ENCODE results near the gene TMEM51.

TMEM51 gene

DNA sequence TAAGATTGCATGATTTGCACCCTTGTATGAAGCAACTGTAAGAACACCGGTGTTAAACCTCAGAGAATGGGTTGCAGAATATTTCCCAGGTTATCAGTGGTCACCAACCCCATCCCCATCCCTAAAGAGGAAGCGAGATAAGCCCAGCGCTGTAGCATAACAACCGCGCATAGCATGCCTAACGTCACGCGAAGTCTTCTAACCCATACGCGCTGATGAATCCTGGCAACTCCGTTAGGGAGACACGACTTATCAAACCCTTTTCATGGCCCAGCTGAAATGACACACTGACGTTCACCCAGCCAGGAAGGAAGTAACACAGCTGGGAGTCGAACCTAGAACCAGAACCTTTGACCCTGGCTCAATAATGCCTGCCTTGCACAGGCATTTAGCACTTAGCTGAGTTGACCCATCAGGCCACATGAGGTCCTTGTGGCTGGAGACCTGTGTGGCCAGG is 24.2 kb downstream of the TMEM51 start:
- no peak for DNase-seq (ENCODE audit: low read depth)

DNA sequence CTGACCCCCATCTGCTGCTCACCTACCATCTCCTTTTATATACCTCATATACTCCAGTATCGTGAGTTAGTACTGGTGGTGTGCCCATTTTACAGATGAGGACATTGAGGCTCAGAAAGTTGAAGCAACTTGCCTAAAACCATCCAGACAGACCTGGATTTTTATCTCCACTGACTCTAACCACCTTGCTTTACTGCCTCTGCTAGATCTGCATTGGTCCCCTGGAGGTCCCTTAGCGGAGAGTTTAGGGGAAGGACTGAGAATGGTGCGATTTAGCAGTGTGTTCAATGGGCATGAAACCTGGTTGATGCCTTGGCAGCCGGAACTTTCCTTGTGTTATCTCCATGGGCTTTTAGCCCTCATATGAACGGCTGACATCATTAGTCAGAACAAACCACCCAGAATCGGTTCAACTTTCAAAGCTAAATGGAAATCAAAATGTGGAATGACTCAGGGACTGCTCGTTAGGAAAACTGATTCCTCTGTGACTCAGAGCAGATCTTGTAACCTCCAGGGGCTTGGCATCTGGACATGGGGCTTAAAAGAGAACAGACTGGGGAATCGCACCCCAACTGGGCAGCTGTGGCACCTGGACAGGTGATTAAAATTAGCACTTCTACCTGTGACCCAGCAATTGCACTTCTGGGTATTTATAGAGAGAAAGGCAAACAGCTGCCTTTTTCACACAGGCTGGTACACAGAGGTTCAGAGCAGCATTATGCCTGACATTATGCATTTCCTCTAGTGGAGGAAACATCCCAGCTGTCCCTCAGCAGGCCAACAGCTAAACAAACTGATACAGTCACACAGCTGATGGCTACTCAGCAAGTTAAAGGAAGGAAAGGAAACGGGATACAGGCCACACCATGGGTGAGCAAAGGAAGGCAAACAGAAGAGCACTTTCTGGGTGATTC is 25.3 kb downstream of the TMEM51 start:
- no peak for DNase-seq (ENCODE audit: low read depth)

DNA sequence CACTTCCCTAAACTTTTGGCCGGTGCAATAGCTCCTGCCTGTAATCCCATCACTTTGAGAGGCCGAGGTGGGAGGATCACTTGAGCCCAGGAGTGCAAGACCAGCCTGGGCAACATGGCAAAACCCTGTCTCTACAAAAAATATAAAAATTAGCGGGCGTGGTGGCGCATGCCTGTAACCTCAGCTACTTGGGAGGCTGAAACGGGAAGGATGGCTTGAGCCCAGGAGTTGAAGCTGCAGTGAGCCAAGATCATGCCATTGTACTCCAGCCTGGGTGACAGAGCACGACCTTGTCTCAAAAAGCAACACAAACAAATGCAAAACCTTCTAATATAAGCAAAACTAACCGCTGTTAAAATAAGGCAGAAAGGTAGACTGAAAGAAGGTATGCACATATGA is 25.9 kb downstream of the TMEM51 start:
- no peak for DNase-seq (ENCODE audit: low read depth)

DNA sequence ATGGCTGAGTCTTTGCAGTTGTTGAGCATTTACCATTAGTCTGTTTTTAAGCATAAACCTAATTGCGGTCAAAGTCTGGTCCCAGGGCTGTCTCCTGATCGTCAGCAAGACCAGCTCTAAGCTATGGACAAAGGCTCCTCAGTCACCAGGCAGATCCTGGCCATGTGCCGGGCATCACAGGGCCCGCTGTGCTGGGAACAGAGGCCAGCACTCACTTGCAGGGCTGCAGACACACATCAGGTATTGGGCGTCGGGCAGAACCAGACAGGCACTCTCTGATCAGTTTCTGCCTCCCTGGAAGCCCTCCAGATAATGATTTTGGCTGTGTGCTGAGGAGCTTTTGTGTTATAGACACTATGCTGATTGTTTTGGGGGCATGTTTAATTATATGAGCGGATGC is 26.6 kb downstream of the TMEM51 start:
- no peak for DNase-seq (ENCODE audit: low read depth)

DNA sequence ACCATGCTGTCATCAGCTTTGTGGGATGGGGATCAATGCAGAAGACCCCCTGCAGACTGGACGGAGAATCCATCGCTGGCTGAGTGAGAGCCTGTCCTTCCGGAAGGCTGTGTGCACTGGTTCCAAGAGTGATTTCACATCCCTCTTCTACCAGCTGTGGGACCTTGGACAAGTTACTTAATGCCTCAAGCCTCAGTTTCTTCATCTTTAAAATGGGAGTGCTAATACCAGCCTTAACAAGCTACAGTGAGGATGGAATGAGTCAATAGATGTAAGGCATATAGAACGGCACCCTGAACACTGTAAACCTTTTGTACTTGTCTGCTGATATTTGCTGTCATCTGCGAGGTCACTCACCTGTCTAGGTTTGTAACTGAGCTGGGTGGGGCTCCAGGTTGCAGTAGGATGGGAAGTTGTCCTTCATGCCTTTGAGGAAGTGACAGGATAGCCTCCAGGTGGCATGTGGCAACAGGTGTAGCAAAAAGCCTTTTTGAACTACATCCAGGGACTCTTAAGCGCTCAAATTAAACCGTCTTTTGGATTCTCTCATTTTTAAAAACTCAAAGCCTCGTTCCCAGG is 27.5 kb downstream of the TMEM51 start:
- DNase-seq (ENCODE audit: low read depth) = no peak

DNA sequence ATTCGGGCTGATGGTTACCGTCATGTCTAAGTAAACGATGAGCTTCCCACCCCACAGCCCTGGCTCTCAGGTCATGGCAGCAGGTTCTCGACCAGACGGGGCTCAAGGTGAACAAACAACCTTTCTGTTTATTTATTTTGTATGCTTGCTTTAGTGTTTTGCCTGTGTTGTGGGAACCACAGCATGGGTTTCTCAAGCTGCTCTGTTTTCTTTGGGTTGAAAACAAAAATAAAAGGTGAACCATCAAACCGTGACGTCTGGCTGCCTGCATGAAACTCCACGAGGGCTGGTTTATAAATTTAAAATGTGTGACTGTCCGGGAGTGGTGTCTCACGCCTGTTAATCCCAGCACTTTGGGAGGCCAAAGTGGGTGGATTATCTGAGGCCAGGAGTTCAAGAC is 28.0 kb downstream of the TMEM51 start:
- no peak for DNase-seq (ENCODE audit: low read depth)

GRCh38 chr1:15184436-15185241 is 31.1 kb downstream of the TMEM51 start:
- no peak for DNase-seq (ENCODE audit: low read depth)

- no peak for DNase-seq (ENCODE audit: low read depth)
Measured at GRCh38 chr1:15185617-15186016, 32.1 kb downstream of the TMEM51 start.

DNA sequence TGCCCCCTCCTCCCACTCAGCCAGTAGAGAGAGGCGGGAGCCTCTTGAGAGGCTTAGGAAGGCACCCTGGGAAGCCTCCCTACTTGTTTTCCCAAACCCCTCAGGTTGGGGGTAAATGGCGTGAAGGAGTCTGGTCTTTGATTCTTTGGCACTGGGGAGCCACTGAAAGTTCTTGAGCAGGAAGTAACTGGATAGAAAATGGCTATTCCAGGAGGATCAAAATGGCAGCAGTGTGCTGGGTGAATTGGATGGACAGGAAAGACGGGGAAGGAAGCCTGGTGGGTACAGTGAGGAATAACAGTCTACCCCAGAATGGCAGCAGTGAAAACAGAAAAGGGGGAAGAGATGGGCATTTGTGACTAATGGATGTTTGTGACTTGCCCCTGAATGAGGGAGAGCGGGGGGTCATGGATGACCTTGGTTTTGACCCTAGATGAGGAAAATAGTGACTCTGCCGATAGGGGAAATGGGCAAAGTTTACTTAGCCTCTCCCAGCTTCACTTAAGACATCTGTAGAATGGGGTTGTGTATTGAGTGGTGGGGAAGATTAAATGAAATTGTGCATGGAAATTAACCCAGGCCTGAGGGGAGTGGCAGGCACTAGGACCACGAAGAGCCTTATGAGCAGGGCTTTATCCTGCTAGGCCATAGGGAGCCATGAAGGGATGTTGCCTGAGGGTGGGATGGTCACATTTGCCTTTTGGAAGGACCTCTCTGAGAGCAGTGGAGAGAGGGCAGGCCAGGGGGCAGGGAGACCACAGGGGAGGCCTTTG is 32.7 kb downstream of the TMEM51 start:
- no peak for DNase-seq (ENCODE audit: low read depth)

DNA sequence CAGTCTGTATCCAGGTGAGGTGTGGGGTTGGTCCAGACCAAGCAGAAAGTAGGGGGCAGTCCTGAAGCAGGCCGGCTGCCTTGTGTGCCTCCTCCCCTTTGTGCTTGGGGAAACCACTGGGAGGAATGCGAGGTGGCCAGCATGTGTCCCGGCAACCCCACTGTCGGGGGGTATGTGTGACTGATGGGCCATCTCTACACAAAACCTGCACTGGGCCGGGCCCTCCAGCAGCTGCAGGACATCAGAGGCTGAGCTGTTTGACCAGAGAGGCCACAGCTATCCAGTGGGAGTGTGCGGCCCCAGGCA is 33.3 kb downstream of the TMEM51 start:
- DNase-seq (ENCODE audit: low read depth) = no peak

- no peak for DNase-seq (ENCODE audit: low read depth)
Measured at GRCh38 chr1:15187175-15188129, 33.9 kb downstream of the TMEM51 start.

- DNase-seq (ENCODE audit: low read depth) = no peak
Measured at GRCh38 chr1:15188130-15188524, 34.6 kb downstream of the TMEM51 start.

DNA sequence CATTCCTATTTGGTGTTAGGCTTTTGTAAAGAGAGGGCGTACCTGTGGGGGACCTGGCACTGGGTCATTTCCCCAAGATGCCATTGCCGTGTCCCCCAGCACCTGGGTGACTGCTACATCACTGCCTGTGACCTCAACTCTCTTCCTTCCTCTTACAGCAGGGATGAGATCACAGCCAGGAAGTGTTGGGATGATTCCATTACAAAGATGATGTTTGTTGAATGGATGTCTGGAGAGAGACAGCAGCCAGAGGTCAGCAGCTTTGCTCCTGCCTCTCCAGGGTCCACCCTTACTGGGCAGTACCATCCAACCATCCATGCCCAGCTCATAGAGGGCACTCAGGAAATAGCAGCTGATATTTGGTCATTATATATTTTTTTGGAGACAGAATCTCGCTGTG is 35.1 kb downstream of the TMEM51 start:
- DNase-seq (ENCODE audit: low read depth) = no peak

GRCh38 chr1:15189692-15190370 is 36.3 kb downstream of the TMEM51 start:
- no peak for DNase-seq (ENCODE audit: low read depth)

DNA sequence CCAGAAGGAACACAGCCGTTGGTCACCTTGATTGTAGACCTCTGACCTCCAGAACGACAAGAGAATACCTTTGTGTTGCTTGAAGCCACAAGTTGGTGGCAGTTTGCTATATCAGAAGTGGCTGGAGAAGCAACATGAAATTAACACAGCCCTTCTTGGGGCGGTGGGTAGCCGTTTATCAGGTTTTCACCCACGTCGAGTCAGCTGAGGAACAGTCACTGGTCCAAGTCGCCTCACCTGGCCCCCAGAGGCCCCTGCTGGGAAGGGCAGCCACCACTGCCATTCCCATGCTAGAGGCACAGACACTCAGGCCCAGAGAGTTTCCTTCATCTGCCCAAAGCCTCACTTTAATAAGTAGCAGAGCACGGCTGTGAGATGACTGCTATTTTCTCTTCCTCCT is 37.7 kb downstream of the TMEM51 start:
- no peak for DNase-seq (ENCODE audit: low read depth)

DNA sequence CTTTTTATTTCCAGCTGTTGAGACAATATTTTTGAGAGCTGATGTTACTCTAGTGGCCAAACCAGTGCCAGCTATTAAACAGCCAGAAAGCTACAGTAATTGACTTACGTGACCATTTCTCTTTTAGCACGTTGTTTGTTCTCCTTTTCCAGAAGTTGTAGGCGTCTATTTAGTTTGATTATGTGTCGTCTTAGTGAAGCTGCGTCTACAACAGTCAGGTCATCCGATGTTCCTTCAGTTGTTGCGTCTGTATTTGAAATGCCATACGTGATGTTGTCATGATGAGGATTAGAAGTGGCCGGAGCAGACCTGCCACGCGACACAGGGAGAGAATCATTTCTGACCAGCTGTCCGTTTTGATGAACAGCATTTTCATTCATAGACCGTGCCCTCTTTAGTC is 38.2 kb downstream of the TMEM51 start:
- DNase-seq (ENCODE audit: low read depth) = no peak

- no peak for DNase-seq (ENCODE audit: low read depth)
Measured at GRCh38 chr1:15192916-15193550, 39.5 kb downstream of the TMEM51 start.

DNA sequence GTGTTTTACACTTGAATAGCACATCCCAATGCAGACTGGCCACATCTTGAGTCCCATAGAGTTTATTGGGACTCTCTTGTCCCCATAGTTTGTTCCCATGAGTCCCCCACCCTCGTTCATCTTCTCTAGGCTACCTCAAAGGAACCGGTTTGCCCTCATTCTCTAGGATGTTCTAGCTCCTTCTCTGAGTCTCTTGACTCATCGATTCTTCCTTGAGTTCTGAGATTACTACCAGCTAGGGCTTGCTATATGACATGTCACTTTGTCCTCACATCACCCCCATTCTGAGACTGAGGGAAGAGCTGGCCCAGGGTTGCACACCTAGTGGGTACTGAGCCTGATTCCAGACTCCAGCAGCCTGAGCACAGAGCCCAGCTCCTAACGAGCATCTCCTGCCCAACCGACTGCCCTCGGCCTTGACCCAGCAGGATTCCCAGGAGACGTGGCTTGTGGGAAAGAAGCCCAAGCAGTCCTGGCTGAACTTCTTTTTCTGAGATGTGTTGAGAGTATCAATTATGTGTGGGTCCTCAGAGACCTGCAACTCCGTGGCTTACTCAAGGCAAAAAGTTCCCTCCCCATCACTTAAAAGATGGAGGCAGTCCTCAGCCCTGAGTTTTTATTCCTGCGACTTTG is 42.0 kb downstream of the TMEM51 start:
- no peak for DNase-seq (ENCODE audit: low read depth)

DNA sequence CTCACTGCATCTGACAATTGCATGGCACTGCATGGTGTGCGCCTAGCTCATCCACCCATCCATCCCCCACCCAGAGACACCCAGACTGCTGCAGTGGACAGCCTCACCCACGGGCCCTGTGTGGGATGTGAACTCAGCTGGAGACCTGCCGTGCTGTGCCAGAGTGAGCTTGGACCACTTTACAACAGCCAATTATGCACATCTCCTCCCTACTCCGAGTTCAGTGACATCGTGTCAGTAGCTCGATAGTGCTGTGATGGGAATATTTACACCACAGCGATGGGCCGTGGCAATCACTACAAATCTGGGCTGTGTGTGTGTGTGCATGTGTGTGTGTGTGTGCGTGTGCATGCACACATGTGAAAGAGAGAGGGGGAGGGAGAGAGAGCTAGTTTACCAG is 42.5 kb downstream of the TMEM51 start:
- DNase-seq (ENCODE audit: low read depth) = no peak
